ENCODE data around the gene HSFX2. TPM values are rescaled to one million over a fixed set of nuclear protein-coding genes. Genes with fewer than 3 reads are reported as not detected.
A peak's percentile ranks its signal among the peaks of the same experiment; 100 is the strongest.
"Not testable (repeated sequence)": the region's sequence is repeated elsewhere in the genome, so short reads cannot be mapped to it uniquely, and the experiment has no call there.

Gene HSFX2
- total and polyA plus RNA-seq, 2 of the 13 experiments (the other 11 are each of a cell fraction or from before 2014, with no cell fraction given): 0.13 TPM; not detected in 1

DNA sequence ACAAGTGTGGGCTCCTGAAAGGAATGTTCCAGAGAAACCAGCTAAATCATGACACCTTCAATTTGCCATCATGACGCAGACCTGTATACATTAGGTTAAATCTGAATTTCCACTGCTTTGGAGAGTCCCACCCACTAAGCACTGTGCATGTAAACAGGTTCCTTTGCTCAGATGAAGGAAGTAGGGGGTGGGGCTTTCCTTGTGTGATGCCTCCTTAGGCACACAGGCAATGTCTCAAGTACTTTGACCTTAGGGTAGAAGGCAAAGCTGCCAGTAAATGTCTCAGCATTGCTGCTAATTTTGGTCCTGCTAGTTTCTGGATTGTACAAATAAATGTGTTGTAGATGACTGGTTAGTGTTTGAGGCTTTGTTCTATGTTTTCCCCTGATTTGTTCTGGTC, 48.2 kb downstream of the HSFX2 start:
- in situ Hi-C loops (cut with HindIII; ENCODE audit: extremely low pct_ligation_motif_present, low pct_unique_long_range_greater_than_20kb); POLR2A ChIA-PET; H4K20me1 ChIP-seq (ENCODE audit: insufficient read depth, low read length); H3K9me3 ChIP-seq (ENCODE audit: low read length); intact Hi-C loops (cut with micrococcal nuclease; ENCODE audit: unreplicated experiment); H3K4me3 ChIP-seq (replicated peaks in 1 of 3; ENCODE audit: insufficient read depth in 1 of 3, low read depth in 2 of 3, low read length in 3 of 3); H3K4me2 ChIP-seq (ENCODE audit: low read depth, low read length); H3K79me2 ChIP-seq (ENCODE audit: insufficient read depth, low read length); ATAC-seq; CTCF ChIA-PET (ENCODE audit: low intra/inter-chr PET ratio, low total read pairs); H3K27me3 ChIP-seq (ENCODE audit: control insufficient read depth in 1 of 2, insufficient read depth in 2 of 2, low read length in 2 of 2); BruUV-seq (replicated peaks); H3K27ac ChIP-seq (ENCODE audit: extremely low read length, insufficient read depth, low read length); H2AFZ ChIP-seq (ENCODE audit: low read length); H3K36me3 ChIP-seq (replicated peaks in 1 of 2; ENCODE audit: control insufficient read depth in 1 of 2, insufficient read depth in 2 of 2, low read length in 2 of 2); H3K4me1 ChIP-seq (ENCODE audit: insufficient read depth, low read length); DNase-seq (ENCODE audit: low spot score); H3K9ac ChIP-seq (ENCODE audit: insufficient read depth, low read depth, low read length): not testable (repeated sequence)
- FAIRE-seq: peak; percentile 21
- WGBS (ENCODE audit: low lambda C conversion rate): 100% methylated on average over 1 of the region's 1 CpG

DNA sequence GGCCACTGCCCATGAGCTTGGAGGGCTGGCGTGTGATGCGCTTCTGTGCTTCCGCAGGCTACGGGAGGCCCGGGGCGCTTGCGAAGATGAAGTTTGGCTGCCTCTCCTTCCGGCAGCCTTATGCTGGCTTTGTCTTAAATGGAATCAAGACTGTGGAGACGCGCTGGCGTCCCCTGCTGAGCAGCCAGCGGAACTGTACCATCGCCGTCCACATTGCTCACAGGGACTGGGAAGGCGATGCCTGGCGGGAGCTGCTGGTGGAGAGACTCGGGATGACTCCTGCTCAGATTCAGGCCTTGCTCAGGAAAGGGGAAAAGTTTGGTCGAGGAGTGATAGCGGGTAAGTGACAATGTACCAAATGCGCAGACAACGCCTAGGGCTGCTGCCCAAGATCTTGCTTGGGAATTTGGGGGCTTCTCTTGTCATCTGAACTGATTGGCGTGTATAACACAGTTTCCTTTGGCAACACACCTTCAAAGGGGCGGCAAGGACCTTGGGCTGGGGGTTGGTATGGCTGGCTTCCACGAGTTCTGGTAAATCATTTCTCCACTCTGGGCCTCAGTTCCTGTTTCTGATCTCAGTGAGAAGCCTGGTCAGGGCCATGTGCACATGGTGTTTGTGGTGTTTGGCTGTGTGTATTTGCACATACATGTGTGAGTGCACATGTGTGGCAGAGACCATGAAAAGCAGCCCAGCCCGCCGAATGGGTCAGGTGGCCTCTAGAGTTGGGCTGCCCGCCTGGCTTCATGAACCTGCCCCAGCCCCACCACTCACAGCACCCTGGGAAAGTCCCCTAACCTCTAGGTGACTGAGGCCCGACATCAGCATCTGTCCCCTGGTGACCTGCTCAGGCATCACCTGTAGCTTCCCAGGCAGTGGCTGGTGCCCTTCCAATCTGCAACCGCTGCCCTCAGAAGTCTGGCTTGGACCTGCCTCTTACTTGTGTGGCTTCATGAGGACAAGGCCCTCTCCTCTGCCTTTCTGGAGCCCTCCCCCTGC, 49.3 kb downstream of the HSFX2 start:
- H3K27ac ChIP-seq (ENCODE audit: extremely low read length, insufficient read depth, low read length); H3K4me2 ChIP-seq (ENCODE audit: low read depth, low read length); H3K36me3 ChIP-seq (replicated peaks in 1 of 2; ENCODE audit: control insufficient read depth in 1 of 2, insufficient read depth in 2 of 2, low read length in 2 of 2); H3K4me1 ChIP-seq (ENCODE audit: insufficient read depth, low read length); BruUV-seq (replicated peaks); H3K79me2 ChIP-seq (ENCODE audit: insufficient read depth, low read length); H4K20me1 ChIP-seq (ENCODE audit: insufficient read depth, low read length); H3K27me3 ChIP-seq (ENCODE audit: control insufficient read depth in 1 of 2, insufficient read depth in 2 of 2, low read length in 2 of 2); FAIRE-seq; CTCF ChIA-PET (ENCODE audit: low intra/inter-chr PET ratio, low total read pairs); H2AFZ ChIP-seq (ENCODE audit: low read length); in situ Hi-C loops (cut with HindIII; ENCODE audit: extremely low pct_ligation_motif_present, low pct_unique_long_range_greater_than_20kb); POLR2A ChIA-PET; H3K4me3 ChIP-seq (replicated peaks in 1 of 3; ENCODE audit: insufficient read depth in 1 of 3, low read depth in 2 of 3, low read length in 3 of 3); H3K9me3 ChIP-seq (ENCODE audit: low read length); intact Hi-C loops (cut with micrococcal nuclease; ENCODE audit: unreplicated experiment); H3K9ac ChIP-seq (ENCODE audit: insufficient read depth, low read depth, low read length): not testable (repeated sequence)
- TF ChIP-seq, protein P1, sequence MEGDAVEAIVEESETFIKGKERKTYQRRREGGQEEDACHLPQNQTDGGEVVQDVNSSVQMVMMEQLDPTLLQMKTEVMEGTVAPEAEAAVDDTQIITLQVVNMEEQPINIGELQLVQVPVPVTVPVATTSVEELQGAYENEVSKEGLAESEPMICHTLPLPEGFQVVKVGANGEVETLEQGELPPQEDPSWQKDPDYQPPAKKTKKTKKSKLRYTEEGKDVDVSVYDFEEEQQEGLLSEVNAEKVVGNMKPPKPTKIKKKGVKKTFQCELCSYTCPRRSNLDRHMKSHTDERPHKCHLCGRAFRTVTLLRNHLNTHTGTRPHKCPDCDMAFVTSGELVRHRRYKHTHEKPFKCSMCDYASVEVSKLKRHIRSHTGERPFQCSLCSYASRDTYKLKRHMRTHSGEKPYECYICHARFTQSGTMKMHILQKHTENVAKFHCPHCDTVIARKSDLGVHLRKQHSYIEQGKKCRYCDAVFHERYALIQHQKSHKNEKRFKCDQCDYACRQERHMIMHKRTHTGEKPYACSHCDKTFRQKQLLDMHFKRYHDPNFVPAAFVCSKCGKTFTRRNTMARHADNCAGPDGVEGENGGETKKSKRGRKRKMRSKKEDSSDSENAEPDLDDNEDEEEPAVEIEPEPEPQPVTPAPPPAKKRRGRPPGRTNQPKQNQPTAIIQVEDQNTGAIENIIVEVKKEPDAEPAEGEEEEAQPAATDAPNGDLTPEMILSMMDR (CRISPR knock-in tag; IDR thresholded peaks at IDR 0.05): peak; percentile 6; the same call in 1 of the 2 replicates
- TF ChIP-seq STAG1 (CRISPR knock-in tag; IDR thresholded peaks at IDR 0.05): peak; percentile 34
- TF ChIP-seq, protein P2, sequence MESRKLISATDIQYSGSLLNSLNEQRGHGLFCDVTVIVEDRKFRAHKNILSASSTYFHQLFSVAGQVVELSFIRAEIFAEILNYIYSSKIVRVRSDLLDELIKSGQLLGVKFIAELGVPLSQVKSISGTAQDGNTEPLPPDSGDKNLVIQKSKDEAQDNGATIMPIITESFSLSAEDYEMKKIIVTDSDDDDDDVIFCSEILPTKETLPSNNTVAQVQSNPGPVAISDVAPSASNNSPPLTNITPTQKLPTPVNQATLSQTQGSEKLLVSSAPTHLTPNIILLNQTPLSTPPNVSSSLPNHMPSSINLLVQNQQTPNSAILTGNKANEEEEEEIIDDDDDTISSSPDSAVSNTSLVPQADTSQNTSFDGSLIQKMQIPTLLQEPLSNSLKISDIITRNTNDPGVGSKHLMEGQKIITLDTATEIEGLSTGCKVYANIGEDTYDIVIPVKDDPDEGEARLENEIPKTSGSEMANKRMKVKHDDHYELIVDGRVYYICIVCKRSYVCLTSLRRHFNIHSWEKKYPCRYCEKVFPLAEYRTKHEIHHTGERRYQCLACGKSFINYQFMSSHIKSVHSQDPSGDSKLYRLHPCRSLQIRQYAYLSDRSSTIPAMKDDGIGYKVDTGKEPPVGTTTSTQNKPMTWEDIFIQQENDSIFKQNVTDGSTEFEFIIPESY (CRISPR knock-in tag; IDR thresholded peaks at IDR 0.05): peak; percentile 95
- ATAC-seq (peak; percentile 32), DNase-seq (ENCODE audit: low spot score) (peak; percentile 5)
- no CpG with 5 or more reads among the region's 29 CpGs for WGBS (ENCODE audit: low lambda C conversion rate)
